HG02763 (cell line): ENCODE results near the gene ANKS1A.

Experiments used
- ATAC-seq: cut with Tn5 transposase; IDR thresholded peaks from one replicate; pipeline ENCODE4 v1.9.1; 2021; ENCODE audit warnings: mild to moderate bottlenecking, moderate library complexity; ENCODE audit not compliant: unreplicated experiment

Gene ANKS1A

DNA sequence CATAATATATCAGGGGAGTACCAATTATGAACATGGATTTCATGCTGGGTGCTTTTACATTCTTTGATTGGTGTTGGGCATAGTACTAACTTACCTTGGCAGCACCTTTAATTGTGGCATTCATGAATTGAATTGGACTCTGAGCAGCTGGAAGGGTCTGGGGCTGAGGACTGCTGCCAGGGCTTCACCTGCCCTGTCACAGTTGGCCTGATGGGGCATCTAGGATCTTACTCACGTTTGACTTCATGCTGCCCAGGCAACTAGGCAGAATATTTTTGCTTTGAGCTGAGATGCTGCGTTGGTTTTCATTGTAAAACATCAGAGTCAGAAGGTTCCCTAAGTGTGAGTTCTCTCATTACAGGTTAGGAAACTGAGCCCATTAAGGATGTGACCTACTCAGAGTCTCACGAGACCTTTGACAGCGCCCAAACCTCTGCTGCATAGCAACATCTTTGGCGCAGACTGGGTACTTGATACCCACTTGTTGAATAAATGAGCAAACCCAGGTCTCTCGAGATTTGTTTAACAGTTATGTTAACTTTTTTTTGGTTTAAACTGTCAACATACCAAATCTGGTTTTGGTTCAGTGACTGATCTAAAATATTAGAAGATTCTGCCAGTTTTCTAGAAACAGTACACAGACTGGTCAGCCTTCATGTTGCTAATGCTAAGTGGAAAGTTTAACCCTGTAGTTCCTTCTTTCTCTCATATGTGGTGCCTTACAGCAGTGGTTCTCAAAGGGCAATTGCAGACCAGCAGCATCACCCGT lies 147.2 kb downstream of the ANKS1A start:
- no peak for ATAC-seq

DNA sequence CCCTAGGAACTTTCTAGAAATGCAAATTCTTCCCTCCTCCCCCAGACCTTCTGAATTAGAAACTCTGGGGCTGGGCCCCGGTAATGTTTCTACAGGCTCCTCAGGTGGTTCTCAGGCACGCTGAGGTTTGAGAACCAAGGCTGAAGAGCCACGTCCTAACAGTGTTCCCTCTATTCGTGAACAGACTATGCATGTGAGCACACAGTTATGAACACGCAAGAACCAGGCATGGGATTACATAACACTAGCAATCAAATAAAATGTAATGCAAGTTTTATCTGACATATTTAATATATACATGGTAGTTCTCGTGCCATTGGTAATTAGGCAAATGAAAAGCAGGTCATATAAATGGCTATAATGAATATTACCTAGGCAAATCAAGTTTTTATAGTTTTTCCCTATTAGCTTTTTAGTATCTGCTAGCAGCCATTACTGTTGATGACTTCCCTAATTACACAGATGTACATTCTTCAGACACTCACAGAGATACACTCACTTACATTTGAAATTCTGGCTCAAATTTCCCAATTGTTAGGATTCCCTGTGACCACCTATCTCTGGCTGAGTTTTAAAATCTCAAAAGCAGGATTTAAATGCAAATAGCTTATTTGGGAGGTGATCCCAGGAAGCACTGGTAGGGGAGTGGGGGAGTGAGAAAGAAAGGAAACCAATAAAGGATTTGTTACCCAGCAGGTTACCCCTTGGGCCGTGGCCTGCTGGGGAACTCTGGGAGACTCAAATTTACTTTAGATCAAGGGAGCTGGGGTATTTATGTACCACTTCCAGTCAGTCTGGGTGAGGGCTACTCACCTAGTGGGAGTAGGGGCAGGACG lies 148.0 kb downstream of the ANKS1A start:
- no peak for ATAC-seq

DNA sequence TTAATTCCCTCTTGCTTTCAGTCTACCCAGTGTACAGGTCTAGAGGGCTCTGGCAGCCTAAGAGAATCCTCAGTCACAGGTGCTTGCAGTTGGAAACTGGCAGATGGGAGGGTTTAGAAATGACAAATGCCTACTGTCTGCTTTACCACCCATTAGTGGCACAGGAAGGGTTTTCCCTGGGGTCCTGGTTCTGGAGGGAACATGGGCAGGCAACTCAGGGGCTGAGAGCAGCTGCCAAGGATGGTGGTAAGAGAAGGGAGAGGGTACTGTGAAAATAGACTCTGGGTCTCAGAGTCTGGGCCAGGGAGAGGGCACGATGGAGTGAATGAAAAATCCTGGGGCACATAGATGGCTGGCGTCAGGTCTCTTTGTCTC lies 148.6 kb downstream of the ANKS1A start:
- ATAC-seq: no peak

DNA sequence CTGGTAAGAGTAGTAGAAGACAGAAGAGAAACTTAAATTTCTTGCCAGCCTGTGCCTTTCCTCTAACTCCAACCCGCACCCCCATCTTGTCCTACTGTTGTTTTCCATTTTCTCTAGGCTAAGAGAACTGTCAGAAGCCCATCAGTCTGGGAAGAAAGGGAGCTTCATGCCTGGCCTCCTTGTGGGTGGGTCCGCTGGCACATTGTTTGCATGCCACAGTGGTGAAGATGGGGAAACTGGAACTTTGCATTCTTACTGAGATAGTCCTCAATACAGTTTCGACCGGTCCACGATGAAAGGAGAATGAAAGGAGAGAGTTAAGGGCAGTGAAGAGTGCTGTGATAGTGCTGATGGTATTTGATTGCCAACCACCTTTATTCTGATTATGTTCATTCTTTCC lies 149.0 kb downstream of the ANKS1A start:
- ATAC-seq: no peak

DNA sequence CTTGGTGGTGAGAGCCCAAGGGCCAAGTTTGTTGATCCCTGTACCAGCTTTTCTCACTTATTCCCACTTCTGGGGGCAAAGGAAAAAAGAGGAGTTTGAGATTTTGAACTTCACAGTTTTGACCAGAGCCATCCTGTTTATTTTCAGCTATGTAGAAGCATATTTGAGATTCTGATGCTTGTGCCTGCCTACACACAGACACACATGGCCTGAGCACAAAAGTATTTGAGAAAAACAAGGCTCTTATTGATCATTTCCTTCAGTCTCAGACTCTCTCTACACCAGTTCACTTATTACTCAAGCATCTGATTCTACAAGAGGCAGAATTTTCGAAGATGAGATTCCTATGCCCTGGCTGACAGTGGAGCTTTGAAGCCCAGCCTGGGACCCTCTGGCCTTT lies 151.3 kb downstream of the ANKS1A start:
- ATAC-seq: no peak

DNA sequence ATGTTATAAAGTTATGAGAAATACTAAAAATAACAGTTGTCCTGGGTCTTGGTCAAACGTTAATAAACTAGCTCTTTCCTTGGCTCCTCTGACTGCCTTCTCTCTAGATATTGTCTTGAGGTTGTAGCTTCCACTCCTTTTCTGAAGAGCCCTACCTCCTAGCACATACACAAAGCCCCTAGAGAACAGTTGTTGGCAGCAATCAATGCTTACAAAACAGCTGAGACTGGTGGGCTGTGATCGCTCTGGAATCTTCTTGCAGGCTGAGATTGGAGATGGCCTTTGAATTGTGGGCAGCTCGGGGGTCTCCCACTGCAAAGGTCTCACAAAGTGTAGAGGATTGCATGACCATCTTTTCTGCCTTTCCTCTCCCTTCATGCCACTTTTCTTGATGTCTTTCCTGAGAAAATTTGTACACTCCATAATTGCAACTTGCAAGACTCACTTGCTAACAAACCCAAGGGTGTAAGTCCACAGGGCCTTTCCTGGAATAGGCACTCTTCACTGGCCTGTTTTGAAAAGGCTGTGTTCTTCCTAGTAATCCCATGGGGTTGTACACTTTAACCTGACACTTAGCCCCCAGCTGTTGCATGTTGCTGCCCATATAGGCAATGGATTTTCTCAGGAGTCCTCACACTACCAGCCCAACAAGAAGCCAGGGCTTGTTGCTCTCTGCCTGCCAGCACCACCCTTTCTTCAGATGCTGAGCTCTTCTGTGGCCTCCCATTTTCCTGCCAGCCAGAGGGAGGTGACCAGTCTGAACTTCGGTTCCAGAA lies 152.2 kb downstream of the ANKS1A start:
- ATAC-seq: no peak

DNA sequence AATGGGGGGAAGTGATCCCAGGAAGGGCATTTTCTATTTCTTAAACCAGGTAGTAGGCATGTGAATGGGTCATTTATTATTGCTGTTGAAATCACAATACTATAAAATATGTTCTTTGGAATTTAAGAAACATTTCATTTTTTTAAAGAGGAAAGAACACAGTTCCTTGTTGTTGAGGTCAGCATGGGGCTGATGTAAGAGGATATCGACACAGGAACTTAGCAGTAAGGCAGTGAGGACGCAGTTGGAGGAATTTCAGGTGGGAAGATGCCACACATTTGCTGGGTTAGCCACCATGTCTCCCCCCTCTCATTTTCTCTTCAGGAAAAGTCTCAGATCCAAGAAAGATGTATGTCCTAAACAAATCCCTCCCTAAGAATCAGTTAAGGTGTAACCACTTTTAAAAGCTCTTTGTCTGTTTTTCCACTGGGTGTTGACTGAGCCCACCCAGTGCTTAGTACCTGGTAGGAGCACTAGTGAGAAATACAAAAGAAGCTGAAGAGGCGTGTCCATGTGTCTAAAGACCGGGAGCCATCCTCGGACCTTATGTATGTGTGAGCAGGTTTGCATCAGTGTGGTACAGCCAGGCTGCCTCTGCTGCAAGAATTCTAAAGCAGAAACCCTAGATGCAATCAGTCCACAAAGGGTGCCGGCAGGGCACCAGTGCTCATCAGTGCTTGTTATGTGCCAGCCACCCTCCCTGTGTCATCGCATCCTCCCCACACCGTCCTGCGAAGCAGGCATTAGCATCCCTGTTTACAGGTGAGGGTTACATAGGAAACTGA lies 153.2 kb downstream of the ANKS1A start:
- ATAC-seq: no peak

DNA sequence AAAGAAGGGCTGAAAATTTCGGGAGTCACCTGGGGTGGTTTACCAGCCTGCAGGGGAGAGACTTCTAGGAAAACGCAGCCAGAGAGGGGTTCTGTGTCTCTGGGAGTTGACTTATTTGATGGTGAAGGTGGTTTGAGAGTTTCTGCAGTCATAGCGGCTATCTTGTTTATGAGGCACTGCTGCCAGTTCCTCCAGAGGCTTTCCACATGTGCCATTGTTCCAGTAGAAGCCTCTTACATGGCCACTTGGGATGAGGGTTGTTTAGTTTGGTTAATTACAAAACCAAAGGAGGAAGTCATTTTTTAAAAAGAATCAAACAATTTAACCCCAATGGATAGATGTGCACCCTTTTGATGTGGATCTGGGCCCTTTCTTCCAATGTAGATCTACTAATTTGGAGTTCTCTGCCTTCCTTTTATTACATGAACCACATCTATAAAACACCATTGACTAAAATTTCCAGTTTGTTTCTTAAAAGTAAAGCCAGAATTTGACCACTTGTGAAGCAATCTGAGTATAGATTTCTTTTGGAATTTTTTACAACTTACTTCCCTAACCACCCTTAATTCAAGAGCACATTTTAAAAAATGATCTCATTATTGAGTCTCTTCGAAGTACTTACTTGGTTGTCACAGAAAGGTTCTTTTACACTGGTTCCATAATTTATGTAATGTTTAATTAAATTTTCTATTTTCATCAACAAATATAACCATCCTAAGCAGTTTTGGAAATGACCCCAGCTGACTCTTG lies 154.5 kb downstream of the ANKS1A start:
- ATAC-seq: no peak

DNA sequence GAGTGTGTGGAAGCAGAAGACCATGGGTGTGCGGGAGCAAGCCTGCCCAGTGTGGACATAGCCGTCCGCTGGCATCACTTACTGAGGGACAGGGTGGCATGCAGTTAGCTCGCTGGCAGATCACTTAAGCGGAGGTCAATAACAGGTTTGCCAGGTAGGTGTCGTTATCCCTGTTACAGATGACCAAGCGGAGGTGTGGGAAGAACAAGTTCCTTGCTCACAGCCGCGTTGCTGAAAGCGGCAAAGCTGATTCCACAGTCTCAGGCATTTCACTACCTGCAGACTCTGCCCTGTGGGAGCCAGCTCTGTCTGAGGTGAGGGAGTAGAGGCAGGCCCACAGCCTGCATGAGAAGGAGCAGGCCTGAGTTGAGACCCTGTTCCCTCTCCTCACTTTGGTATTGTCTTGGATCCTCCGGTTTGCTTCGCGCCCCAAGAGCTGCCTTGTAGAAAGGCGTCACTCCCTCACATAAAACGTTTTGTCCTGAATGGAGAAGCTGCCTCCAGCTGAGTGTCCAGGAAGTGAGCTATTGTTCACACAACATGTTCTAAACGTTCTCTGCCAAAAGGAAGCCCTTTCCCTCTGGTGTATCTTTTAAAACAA lies 155.2 kb downstream of the ANKS1A start:
- ATAC-seq: no peak

DNA sequence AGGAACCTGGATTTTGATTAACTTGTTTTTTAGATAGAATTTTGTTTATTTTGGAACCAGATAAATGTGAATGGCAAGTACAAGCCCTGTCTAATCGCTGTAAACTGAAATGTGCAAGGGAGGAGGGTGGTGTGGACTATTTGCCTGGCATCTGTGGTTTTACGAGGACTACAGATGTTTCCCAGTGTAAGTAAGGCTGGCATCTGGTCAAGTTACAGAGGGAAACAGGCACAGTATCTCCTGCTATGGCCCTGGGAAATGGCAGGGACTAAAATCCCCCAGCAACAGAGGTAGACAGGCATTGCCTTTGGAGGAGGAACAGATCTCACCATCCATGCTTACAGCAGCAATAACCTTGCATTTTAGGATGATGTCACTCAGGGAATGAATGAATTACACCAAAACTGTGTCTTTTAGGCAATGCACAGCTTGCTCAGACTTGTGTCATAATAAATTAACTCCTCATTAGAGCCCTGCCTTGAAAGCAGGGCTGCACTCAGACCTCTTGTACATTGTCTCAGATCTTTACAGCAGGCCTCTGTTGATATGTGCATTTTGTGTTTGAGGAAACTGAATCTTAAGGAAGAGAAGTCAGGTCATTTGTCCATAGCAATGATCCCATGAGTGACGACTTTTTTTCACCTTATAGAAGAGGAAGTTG lies 155.8 kb downstream of the ANKS1A start:
- no peak for ATAC-seq

DNA sequence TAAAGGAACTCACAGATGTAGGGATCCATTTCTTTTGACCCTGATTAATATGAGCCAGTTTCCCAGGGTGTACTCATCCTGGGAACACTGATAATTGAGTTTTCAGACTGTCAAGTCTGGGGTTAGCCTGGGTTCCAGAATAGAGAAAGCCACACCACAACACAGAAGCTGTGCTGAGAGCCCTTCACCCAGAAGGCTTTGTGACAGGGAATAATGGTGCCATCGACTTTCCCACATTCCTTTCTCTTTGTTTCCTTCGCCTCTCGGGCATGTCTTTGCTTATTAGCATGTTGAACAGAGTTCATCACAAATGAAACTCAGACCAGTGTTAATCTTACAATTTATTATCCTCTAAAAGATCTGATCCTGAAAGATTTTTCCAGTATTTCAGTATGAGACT lies 157.0 kb downstream of the ANKS1A start:
- no peak for ATAC-seq

DNA sequence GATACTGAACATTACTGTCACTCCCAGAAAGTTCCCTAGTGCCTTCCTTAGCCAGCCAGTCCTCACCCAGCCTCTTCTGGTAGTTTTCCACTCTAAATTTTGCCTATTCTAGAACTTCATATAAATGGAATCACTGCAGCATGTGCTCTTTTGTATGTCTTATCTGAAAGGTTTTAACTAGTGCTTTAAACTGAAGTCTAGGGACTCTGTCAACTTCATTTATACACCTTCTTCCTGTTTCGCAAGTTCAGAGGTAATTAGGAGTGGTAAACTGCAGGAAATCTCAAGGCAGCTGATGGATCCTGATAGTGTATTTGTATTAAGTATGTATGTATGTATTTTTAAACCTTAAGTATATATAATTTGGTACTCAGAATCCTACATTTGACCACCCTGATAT lies 157.8 kb downstream of the ANKS1A start:
- no peak for ATAC-seq

DNA sequence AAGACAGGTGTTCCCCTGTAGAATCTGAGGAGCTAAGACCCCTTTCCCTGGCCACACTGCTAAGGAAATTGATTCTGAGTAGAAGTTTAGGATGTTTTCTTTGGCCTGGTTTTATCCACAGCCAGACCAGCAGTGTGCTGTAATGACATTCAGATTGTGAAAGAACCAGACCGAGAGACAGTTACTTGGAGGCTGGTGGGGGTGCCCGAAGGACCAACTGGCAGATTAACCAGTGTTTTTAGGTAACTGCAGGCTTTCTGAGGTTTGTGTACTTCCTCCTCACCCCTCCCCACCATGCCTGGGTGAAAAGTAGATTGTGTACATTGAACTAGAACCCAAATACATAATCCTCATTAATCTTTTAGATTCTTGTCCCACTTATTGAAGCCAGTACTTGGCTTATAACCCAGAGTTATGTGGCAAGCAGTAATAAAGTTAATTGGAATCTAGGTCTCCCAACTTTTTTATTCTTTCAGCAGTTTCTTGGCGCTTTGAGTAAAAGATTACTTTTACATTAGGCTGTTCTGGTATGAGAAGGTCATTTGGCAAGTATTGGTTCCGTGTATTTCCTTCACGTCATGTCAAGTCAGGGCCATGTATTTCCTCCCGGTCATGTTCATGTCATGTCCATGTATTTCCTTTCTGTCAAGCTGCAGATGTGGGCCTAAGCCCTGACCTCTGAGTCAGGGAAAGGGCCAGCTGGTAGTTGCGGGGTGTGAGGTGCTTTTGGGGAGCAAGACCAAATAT lies 158.4 kb downstream of the ANKS1A start:
- ATAC-seq: no peak

DNA sequence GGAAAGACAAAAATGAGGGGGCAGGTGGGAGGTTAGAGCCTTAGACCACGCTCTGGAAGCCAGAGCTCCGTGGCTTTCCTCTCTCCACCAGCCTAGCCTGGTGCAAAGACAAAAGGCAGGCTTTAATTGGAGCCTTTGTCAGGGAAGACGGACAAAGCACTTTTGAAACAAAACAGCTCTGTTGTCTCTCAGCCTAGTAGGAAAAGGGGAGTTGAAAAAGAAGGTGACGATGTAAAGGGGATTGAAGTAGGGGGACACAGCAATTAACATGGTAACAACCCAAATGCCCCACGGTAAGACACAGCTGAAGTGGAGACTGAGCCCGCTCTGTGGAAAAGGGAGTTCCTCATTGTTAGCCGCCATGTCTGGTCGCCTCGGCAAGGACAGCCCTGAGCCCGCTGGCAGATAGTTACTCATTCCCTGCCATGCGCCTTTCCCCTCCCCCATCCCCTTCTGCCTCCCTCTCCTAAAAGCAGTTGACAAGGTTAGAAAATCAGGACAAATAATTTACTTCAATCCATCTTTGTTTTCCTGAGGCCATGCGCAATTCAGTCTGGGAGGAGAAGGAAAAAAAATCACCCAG lies 159.1 kb downstream of the ANKS1A start:
- ATAC-seq: no peak

DNA sequence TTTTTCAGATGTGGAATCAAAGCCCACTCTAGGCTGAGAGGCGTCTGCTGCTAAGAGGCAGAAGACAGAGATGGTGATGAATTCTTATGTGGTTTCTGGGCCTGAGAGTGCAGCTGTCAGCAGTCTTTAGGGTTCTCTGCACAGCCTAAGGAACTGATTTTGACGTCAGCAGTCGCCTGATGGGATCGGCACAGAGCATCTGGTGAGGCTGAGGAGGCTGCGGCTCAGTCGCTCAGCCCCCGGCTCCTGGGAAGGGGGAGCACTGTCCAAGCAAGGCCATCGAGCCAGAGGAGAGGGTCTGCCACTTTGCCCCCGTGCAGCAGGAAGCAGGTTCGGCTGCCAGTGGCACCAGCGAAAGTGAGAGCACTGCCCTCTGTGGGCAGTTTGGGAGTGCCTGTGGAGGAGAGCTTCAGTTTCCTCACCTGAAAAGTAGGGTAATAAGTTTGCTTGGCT lies 159.6 kb downstream of the ANKS1A start:
- ATAC-seq: no peak

DNA sequence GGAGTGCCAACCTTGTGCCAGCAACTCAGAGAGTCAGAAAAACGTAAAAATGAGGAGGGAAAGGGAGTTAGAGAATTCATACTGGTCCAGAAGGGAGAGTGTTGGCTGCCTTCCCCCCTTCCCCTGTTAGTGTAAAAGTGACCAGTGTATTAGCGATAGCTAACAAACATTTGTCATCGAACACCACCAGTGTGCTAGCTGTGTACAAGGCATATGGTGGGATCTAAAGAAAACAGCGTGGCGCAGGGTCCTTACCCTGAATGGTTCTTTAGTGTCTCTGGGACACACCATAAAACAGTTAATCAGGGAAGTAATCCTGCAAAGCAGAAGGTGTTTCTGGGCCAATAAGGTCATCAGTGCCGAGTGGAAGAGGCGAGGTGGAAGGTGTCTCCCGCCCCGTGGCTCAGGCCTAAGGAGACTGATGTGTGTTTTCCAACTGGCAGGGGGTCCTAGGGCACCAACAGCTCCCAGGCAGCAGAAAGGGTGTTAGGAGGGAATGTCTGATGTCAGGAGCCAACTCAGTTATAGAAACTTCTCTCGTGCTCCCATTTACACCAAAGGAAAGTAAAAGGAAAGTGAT lies 160.2 kb downstream of the ANKS1A start:
- ATAC-seq: no peak

DNA sequence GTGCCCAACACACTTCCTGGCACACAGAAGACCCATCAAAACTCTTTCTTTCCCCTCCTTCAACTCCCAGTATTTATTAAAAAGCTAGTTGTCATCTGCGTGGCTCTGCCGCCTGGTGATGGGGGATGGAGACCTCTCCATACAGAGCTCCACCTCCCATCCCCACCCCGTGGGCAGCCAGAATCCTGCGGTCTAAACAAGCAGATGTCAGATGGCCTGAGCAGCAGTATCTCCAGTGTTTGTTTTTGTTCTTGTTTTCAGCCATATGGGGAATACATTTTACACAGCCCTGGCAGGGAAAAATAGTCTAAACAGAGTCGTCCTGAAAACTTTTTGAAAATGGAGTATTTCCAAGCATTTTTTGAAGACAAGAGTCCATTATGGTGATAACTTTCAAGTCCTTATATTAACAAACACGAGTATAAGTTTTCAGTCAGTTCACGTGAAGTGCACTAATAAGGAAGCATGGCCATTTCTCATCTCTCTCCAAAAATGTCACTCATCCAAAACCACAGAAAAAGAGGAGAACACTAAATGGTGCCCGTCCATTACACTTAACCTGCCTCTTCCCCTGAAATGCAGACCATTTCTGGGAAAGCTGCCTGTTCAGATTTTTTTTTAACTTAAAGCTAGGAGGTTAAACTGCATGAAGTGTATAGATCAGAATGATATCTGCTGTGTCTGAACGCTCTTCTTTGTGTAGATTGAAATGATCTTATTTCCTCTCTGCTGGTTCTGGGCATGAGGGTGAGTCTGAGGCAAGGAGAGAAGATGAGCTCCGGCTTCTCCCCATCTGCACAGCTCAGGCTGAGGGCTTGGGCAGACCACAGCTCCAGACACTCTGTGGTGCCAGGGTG lies 161.1 kb downstream of the ANKS1A start:
- ATAC-seq: no peak
